NCI-H187 treated with DMSO at 0.1 percent for 48 hours (cell line): ENCODE measurements around the gene OTX1.
"Not testable (repeated sequence)": the region's sequence is repeated elsewhere in the genome, so short reads cannot be mapped to it uniquely, and the experiment has no call there.

ENCODE experiments used
- DNase-seq: peaks from one replicate; lab custom pipeline; 2025; lab: John Stamatoyannopoulos, UW

OTX1 gene

DNA sequence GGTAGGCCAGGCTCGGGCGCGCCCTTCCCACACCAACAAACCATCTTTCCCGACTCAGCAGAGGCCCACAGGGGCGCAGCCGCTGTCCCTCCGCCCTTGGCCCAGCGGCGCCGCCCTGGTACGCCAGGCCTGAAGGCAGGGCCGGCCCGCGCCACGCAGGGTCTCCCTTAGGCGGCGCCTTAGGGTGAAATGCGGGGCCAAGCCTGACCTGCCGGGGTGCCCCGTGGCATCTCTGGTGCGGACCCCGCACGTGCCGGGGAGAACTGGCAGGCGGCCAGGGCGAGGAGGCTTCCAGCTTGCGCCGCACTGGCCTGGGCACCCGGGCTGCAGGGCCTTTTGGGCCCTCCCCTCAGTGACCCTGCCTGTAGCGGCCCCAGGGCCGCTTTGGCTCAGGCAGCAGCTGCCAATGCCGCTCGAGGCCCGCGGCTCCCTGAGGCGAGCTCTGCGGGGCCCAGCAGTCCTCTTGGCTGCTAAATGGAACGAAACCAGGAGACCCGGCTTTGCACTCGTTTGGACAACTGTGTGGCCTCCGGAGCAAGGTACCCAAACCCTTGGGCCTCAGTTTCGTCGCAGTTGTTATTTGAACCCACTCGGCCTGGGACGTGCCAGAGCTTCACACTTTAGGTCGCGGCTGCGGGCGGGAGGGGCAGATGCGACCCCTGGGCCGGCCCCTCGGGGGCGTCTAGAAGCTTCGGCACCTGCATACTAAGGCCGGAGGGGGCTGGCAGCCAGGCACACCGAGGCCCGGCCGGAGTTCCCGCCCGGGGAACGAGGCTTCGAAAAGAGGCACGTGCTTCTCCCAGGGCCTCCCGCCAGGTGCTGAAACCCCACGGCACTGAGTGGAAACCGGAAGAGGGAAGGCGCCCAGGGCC, 8.5 kb downstream of the OTX1 start:
- no peak for DNase-seq

DNA sequence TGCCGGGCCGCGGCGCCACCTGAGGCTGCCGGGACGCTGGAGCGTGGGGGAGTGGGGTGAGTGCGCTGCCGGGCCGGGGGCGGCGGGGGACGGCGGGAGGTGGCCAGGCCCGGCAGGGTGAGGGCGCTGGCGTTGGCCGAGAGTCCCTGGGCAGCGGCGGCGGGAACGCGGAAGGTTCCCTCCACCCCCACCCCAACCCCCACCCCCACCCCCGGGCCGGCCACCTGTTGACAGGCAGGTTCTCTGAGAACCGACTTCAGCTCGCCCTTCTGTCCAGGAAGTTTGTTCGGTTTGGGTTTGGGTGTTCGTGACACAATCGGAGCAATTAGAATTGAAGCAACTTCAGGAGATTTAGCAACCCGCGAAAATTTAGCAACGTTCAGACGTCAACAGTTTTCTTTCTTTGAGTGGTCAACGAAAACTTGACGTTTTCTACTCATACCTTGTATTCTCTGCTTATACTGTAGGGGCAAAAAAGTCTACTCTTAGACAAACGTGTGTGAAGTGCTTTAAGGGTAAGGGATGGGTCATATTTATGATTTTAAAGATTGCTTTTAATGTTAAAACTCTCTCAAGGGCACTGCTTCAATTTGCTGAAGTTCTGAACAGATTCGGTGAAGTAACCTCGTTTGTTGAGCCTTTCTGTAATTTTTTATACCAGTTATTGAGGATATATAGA, 9.3 kb downstream of the OTX1 start:
- no peak for DNase-seq

DNA sequence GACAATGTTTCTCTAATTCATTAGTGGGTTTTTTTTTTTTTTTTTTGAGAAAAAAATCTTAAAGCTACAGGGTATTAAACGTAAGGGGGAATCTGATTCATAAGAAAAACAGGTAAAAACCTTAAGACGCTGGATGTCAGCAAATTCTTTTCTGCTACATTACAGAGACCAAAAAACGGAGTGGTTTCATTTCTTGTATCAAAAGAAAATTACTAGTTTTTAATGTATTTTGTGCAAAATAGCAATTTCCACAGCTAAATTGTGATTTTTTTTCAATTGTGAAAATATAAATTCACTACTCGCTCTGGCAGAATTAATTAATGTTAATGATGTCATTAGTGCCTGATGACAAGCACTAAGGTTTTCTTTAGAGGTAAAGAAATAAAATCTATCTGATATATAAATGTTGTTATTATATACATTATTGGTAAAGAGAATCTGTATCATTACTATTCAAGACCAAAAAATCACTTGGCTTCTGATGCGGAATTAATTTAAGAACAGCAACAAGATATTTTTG, 9.9 kb downstream of the OTX1 start:
- no peak for DNase-seq

DNA sequence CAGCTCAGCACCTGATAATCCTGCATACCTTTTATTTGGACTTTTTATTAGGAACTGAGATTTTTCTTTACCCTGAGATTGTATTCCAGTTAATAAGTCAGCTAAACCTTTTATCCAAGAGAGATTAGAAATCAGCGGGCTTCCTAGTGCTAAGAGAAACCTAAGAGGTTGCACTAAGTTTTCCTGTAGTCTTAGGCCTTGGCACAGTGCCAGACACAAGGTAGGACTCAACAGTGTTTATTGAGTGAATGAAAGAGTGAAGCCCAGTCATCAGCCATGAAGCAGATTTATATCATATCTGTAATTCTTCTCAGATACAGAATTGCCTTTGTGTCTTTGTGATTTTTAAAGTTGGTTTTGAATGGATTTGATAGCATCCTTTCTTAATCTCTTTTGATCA, 13.6 kb downstream of the OTX1 start:
- DNase-seq: no peak

DNA sequence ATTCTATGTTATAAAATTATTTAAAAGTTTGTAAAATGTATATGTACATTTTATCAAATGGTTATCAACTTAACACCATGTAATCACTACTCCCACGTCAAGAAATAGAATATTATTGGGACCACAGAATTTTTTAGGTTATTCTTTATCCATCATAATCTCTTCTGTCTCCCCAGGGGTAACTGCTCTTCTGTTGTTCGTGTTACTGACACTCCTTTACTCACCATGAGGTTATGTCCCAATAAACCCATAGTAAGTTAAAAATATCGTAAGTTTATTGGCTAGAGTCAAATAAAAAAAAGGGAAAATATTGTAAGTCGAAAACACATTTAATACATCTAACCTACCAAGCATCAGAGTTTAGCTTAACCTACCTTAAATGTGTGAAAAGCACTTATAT, 14.0 kb downstream of the OTX1 start:
- DNase-seq: no peak

DNA sequence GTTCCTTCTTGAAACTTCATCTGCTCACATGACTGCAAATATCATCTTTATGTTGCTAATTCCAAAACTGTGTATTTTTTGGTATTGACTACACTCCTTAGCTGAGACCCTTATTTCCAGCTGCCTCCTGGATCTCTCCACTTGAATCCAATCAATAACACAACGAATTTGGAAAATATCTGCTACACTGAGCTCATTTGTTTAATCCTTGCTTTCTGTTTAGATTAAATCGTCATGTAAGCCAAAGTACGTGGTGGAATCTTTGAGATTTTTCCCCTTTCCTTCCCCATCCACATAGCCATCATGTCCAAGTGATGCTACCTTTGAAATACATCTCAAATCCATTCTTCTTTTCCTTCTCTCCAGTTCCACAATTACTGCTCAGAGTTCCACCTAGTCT, 15.6 kb downstream of the OTX1 start:
- DNase-seq: no peak

DNA sequence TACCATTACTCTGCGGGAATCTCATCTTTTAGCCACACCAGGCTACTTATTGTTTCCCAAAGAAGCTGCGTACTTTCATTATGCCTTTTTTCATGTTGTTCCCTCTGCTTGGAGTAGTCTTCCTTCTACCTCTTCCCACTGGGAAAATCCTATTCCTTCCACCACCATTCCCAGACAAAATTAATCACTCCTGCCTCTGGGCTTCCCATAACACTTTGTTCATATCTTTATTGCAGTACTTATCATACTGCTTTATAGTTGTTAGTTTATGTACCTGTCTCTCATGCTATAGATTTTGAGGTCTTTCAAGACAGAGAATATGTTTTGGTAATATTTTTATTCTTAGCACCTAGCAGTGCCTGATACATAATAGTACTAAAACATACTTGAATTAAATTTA, 16.2 kb downstream of the OTX1 start:
- no peak for DNase-seq

DNA sequence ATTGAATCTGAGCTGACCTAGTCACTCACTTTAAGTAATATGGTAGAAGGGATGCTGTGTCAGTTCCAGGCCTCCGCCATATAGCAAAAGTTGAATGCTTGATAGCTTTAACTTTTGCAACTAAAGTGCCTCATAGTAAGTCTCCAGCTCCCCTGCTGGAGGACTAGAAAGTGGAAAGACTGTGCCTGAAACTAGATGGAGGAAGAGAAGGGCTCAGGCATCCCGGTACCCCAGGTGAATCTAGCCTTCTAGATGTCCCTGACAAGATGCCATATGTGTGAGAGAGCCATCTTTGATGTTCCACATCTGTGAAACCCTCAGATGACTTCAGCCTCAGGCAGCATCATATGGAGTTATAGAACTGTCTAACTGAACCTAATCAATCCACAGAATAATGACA, 21.0 kb downstream of the OTX1 start:
- no peak for DNase-seq

DNA sequence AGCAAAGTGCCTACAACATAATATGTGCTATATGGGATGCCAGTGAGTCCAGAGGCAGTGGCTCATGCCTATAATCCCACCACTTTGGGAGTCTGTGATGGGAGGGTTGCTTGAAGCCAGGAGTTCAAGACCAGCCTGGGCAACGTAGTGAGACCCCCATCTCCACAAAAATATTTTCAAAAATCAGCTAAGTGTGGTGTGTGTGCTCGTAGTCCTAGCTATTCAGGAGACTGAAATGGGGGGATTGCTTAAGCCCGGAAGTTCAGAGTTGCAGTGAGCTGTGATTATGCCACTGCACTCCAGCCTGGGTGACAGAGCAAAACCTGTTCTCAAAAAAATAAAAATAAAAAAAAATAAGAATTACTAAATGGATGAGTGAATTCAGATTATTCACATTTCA, 23.4 kb downstream of the OTX1 start:
- DNase-seq: no peak

DNA sequence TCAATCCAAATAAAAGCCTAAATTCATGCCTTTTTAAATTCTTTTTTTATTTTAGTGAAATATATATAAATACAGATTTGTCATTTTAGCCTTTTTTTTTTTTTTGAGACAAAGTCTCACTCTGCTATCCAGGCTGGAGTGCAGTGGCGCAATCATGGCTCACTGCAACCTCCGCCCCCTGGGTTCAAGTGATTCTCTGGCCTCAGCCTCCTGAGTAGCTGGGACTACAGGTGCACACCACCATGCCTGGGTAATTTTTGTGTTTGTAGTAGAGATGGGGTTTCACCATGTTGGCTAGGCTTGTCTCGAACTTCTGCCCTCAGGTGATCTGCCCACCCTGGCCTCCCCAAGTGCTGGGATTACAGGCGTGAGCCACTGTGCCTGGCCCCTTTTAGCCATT, 23.8 kb downstream of the OTX1 start:
- not testable (repeated sequence) for DNase-seq

DNA sequence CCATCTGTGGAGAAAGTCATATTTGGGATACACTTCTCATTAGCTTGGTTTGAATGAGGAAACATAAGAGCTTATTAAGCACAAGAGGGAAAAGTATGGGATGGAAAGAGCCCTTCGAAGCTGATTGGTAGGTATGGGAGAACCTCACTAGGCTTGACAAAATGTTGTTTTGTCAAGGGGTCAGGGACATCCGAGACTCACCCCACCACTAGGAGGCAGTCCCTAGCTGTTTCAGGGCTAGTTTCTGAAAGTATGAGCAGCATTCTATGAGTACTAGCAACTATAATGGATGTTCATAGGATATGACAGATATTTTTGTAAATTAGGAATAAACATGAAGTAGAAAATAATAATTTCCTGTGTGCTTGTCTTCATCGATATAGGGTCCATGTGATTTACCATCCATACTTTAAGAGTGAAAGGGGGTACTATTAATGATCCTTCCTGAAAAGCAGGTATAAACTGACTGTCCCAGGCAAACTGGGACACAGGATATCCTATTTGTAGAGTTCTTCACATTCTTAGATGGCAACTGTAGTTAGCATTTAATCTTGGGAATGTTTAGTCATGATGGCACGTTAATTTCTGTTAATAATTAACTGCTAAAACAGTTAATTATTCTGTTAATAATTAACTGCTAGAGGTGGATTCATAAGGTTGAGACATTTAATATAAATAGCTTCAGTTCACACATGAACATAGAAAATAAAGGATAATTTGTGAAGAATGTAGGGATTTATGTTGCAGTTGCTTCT, 28.4 kb downstream of the OTX1 start:
- no peak for DNase-seq

DNA sequence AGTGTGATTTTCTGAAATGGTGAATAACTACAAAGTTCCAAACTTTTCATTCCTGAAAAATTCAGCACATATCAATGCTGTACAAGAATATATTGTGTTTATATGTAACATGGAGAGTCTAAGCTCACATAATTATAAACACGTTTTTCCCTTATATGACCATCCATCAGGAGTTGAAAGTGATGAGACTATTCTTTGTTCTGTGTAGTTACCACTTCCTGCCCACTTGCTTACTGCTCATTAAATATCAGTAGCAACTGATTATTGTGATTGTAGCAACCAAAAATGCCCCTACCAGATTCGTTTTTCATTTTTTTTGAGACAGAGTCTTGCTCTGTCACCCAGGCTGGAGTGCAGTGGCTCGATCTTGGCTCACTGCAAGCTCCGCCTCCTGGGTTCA, 30.8 kb downstream of the OTX1 start:
- DNase-seq: no peak

DNA sequence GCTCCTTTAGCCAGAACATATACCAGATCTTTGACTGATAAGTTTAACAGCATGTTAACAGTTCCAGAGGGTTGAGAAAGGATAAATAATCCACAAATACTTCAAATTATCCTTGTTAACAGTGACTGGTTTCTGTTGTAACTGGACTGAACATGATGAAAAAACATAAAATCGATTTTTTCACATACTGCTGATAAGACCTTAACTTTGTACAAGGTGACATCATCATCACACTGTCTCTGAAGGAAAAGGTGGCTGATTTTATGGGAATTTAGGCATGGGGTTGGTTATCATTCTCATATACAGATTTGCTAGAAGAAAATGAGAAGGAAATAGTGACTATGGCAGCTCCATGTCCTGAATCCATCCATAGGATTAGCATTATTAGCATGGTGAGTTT, 36.1 kb downstream of the OTX1 start:
- DNase-seq: no peak

DNA sequence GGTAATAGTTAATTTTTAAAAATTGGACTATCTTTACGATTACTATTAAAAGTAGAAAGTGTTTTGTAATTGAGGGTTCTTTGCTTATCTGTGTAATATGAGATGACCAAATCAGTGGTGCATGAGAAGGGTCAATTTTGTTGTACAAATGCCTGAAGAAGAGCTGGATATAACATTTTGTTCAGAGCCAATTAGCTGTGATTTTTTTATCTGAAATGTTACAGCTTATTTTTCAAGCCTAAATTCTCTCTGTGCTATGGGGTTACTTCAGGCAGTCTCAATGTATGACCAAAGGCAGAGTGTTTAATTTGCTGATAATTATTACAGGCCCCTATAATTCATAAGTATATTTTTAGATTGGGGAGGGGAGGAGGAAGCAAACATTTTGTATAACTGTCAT, 41.8 kb downstream of the OTX1 start:
- no peak for DNase-seq

DNA sequence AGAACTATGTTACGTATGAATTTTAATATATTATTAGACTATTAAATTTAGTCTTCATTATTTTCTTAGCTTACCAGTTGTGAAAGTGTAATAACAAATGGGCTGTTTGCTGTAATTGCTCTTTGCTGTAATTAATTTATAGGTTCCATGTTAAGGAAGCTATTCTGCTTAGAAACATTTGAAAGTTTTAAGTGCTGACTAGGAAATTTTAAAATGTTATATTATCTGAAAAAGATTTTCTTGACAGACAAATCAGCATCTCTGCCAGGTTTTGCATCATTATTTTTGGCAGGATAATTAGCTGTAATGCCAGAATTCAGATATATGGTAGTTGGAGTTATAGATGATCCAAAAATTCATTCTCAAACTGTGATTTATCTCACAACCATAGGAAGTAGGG, 42.2 kb downstream of the OTX1 start:
- DNase-seq: no peak

DNA sequence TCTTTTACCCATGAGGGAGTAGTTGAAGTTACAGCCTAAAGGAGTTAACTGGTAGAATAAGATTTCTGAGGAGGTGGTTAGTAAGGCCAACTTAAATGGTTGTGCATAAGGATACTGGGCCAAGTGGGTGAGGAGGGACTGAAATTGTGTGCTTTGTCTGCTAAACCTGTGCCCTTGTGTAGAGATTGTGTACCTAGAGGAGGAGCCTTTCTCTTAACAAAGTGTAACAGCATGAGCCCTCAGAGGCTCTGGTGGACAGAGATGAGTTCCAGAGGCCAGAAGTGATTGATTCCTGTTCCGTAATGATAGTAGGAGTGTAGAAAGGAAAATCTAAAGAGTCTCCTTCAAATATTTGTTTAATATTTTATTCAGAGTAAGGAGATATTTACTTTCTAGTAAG, 42.9 kb downstream of the OTX1 start:
- DNase-seq: no peak

DNA sequence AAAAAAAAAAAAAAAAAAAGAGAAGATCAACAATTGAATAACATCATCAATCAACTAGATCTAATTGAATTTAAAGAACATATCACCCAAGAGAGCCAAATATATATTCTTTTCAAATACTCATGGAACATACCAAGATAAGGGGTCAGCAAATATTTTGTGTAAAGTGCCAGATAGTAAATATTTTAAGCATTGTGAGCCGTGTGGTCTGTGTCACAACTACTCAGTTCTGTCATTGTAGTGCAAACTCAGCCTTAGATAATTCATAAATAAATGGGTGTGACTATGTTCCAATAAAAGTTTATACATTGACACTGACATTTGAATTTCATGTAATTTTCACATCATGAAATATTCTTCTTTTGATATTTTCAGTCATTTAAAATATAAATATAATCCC, 45.9 kb downstream of the OTX1 start:
- DNase-seq: no peak

DNA sequence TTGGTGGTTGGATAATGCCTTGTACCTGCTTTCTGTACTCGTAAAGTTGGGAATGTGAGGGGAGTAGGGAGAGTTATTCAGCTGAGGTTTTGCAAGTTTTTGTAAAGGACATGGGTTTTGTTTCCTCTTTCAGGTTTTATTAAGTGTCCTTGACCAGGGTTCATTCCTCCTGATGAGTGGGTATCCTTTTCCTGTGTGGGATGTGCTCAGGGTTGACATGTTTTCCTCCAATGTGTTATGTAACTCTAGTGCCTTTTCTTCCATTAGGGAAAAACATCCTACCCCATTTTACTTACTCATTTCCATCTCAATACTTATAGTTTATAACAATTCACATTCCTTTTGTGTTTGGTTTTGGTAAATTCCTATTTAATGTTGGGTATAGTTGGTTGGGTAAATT, 48.4 kb downstream of the OTX1 start:
- no peak for DNase-seq

DNA sequence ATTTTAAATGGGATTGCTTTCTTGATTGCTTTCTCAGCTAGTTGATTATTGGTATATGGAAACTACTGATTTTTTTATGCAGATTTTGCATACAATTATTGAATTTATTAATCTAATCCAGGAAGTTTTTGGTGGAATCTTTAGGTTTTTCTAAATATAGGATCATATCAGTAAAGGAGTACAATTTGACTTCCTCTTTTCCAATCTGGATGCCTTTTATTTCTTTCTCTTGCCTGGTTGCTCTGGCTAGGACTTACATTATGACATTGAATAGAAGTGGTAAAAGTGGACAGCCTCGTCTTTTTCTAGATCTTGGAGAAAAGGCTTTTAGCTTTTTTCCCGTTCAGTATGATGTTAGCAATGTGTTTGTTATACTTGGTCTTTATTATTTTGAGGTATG, 51.3 kb downstream of the OTX1 start:
- DNase-seq: no peak

DNA sequence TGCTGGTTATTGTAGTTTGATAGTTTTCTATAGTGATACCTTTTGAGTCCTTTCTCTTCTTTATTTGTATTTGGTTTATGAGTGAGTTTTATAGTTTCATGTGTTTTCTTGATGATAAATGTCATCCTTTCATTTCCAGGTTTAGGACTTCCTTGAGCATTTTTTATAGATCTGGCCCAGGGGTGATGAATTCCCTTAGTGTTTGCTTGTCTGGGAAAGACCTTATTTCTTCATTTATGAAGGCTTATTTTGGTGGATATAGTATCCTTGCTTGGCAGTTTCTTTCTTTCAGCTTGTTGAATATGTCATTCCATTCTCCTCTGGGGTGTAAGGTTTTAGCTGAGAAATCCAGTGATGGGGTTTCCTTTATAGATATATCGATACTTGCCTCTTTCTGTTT, 53.9 kb downstream of the OTX1 start:
- DNase-seq: no peak
